Right lobe of liver (tissue), 6 donors: ENCODE measurements around the gene TMEM204. TPM values are rescaled to one million over a fixed set of nuclear protein-coding genes. Genes with fewer than 3 reads are reported as not detected.
A peak's percentile ranks its signal among the peaks of the same experiment; 100 is the strongest.

Experiments used
- ATAC-seq, 4 donors: fragments of 200-7000 bp; cut with Tn5 transposase; one replicate each; pipeline ENCODE4 v1.9.1; 2020; ENCODE audit warnings: mild to moderate bottlenecking in 4 of 4, moderate library complexity in 4 of 4
- DNase-seq, 3 donors: peaks; one replicate each; pipeline ENCODE4 v3.0.0-alpha.2; 2020
- H3K27ac ChIP-seq, 3 donors: fragments of 200-600 bp; one replicate each; pipeline ENCODE4 v1.8.0; 2022
- H3K27me3 ChIP-seq, 2 donors: fragments of 200-600 bp; one replicate each; pipeline ENCODE4 v1.8.0; 2022
- H3K36me3 ChIP-seq, 4 donors: fragments of 200-600 bp; sonication (generic) in 1 of 4; one replicate each; pipeline versions ENCODE4 v1.5.1 to v1.8.0; 2017 to 2022; ENCODE audit warnings: control low read depth in 1 of 4
- H3K4me1 ChIP-seq, 4 donors: fragments of 200-600 bp; sonication (generic) in 1 of 4; one replicate each; pipeline versions ENCODE4 v1.5.1 to v1.8.0; 2017 to 2022; ENCODE audit warnings: control low read depth in 1 of 4
- H3K4me3 ChIP-seq, 3 donors: fragments of 200-600 bp; one replicate each; pipeline ENCODE4 v1.8.0; 2022
- H3K9me3 ChIP-seq, 4 donors: fragments of 200-600 bp; sonication (generic) in 1 of 4; one replicate each; pipeline versions ENCODE4 v1.5.1 to v1.8.0; 2017 to 2022; ENCODE audit warnings: control low read depth in 1 of 4
- CTCF ChIP-seq, 4 donors: fragments of 200-600 bp in 3 of 4; fragments of 450-650 bp in 1 of 4; IDR thresholded peaks; one replicate each; pipeline versions ENCODE4 v1.5.1 to v1.8.0; 2016 to 2022; ENCODE audit warnings: antibody characterized with exemption in 4 of 4, mild to moderate bottlenecking in 2 of 4
- POLR2A ChIP-seq: fragments of 450-650 bp; IDR thresholded peaks from one replicate; pipeline ENCODE4 v1.6.1; 2017; ENCODE audit warnings: antibody characterized with exemption, mild to moderate bottlenecking
- WGBS: methylation state at CpG from one replicate; pipeline ENCODE4 v1.1.6; 2018; ENCODE audit warnings: low coverage, low lambda C conversion rate; ENCODE audit not compliant: insufficient coverage; ENCODE audit errors: missing lambda C conversion rate; 5-methylcytosine and 5-hydroxymethylcytosine counted together
- intact Hi-C, 2 donors: fragments of 100-400 bp; cut with DNase I; formaldehyde crosslinking; loops; one replicate each; pipeline versions ENCODE4 v1.11.2 to v1.14.1; 2022
- total RNA-seq, 6 experiments: library from RNA; depleted of rRNA in 2 of 6; stranded (reverse); fragments of >200 nt in 2 of 6; fragmentation: NEBNext Ultra II Directional in 3 of 6; extraction: Animal tissue kit (Norgen Biotek cat#: 25700) in 3 of 6; gene quantifications; one replicate each; pipeline versions ENCODE4 v1.1.0 to v1.2.4, GENCODE V29; 2016 to 2023
- donor health status: DM: no; HTN: yes; CAD: no.
- donor health status: DM: no; HTN: no; CAD: no.
- donor health status: DM: no; HTN: no; CAD: no.
- donor health status: DM: no; HTN: yes; CAD: no.
- donor health status: DM: no; HTN: yes; CAD: no.

The TMEM204 gene
- total RNA-seq, 6 experiments from 2014 or later, result 4.7 to 18.7 (median 8.9) TPM

DNA sequence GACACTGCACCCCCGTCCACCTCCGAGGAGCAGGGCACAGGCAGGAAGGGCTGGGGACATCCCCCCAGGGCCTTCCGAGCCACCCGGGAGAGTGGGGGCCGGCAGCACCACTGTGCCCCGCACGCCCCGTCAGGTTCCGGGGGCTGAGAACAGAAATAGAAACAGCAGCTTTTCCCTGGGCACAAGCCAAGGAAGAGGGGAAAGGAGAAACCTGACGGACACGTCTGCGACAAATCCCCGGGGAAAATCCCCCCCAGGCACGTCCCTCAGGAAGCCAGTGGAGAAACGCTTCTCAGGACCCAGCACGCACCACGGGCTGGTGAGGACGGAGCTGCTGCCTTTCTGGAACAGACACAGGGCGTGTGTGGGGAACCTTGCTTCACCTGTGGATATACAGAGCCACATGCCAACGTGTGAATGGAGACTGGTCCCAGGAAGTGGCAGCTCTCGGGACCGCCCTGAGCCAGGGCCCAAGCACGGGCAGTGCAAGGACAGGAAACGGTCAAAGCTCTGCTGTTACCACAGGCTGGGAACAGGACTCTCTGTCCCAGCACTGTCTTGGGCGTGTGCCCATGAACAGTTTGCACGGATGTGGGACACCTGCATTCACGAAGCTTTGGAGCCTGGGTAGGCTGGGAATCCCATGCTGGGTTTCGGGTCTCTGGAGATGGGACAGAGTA is 1.2 kb upstream of the TMEM204 start:
- WGBS, result 66% methylated on average over 15 of the region's 28 CpGs
- no peaks in the 10 kb centered on the region for H3K27me3 ChIP-seq
- no peak for TF ChIP-seq CTCF (IDR thresholded peaks at IDR 0.05)
- TF ChIP-seq POLR2A, result peak; percentile 16
- DNase-seq (peak in 1 of 3 donors; percentile 37), ATAC-seq (peak; percentile 11 to 46 (median 18))
- no peak overlapping the region for H3K4me3 ChIP-seq
- no peaks in the 10 kb centered on the region for H3K9me3 ChIP-seq
- H3K36me3 ChIP-seq, result no peaks in the 10 kb centered on the region
- intact Hi-C loops, result no loop called here
- peak overlapping the region; percentile 51 to 75 (median 67) for H3K27ac ChIP-seq
- no peaks in the 10 kb centered on the region for H3K4me1 ChIP-seq

GRCh38 chr16:1532771-1533170 is 695 bp upstream of the TMEM204 start:
- Histone ChIP-seq H3K27me3 (no peaks in the 10 kb centered on the region), H3K27ac (peak overlapping the region; percentile 51 to 75 (median 64)), H3K4me1 (no peaks in the 10 kb centered on the region), H3K9me3 (no peaks in the 10 kb centered on the region), H3K4me3 (no peak overlapping the region), H3K36me3 (no peaks in the 10 kb centered on the region)
- ATAC-seq (no peak), DNase-seq (peak in 1 of 3 donors; percentile 15)
- 80% methylated on average over 1 of the region's 10 CpGs for WGBS
- intact Hi-C loops, result no loop called here
- TF ChIP-seq CTCF (IDR thresholded peaks at IDR 0.05) (no peak), POLR2A (no peak)

DNA sequence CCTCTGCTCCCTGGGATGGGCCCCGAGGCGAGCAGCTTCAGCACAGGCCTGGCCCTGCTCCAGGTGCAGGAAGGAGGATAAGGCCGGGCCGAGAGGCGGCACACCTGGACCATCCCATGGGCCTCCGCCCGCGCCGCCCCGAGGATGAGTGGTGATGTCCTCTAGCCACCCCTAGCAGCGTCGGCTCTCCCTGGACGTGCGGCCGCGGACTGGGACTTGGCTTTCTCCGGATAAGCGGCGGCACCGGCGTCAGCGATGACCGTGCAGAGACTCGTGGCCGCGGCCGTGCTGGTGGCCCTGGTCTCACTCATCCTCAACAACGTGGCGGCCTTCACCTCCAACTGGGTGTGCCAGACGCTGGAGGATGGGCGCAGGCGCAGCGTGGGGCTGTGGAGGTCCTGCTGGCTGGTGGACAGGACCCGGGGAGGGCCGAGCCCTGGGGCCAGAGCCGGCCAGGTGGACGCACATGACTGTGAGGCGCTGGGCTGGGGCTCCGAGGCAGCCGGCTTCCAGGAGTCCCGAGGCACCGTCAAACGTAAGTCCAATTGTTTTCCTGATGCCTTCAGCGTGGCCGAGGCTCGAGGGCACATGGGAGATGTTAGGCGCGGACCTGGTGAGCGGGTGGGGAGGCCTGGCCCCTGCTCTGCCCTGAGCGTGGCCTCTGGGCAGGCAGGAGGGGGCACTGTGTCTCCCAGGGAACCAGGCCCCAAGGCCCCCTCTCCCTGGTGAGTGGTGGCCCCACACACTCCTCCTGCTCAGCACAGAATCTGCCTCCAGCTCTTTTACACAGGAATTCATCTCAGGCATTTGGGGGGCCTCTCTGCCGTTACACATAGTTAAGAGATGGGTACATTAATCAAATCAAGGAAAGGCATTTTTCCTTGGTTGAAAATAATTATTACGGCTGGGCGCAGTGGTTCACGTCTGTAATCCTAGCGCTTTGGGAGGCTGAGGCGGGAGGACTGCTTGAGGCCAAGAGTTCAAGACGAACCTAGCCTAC is 855 bp downstream of the TMEM204 start:
- Histone ChIP-seq H3K27ac (peak overlapping the region; percentile 51 to 75 (median 62)), H3K36me3 (no peaks in the 10 kb centered on the region), H3K4me1 (no peaks in the 10 kb centered on the region), H3K9me3 (no peaks in the 10 kb centered on the region), H3K27me3 (no peaks in the 10 kb centered on the region), H3K4me3 (peak overlapping the region; percentile 42 to 55 (median 50))
- DNase-seq, result peak in 1 of 3 donors; percentile 25
- 65% methylated on average over 15 of the region's 57 CpGs for WGBS
- ATAC-seq, result no peak
- intact Hi-C loops, result no loop called here
- TF ChIP-seq CTCF (IDR thresholded peaks at IDR 0.05) (no peak), POLR2A (no peak)

DNA sequence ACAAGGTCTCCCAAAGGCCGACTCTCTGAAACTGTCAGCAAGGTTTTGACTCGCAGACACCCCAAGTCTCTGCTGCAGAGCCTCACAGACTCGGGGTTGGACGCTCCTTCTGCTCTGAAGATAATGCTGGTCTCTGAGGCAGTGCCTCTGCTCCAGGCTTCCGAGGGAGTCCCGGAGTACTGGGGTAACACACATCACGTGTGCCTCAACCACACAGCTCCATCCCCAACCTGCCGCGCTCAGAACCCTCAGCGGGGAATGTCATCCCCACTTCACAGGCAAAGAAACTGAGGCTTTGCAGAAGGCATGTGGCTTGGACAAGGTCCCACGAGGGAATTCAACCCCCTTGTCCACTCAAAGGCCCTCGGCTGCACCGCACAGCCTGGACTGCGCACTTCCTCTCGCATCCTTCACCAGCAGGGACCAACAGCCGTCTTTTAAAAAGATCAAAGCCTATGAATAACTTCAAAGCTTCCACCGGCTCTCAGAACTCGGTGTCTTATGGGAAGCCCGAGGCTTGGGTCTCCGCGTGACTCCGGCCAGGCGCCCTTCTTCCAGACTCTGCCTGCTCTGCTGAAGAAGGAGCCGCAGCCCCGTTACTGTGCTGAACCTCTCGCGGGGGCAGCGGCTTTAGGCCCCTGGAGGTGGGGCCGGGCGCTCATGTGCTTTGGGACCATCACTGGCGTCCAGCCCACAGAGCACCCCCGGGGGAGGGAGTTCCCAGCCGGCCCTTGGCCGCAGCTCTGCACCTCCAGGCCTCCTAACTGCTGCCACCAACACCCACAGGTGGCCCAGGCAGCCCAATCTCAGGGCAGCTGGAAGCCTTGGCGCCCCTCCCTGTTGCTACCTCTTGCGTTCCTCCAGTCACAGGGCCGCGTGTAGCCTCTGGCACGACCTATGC is 2.2 kb downstream of the TMEM204 start:
- H3K4me1 ChIP-seq, result no peaks in the 10 kb centered on the region
- H3K27ac ChIP-seq, result peak overlapping the region in 2 of 3 donors; percentile 62 to 75
- peak overlapping the region; percentile 42 to 55 (median 50) for H3K4me3 ChIP-seq
- peak in 1 of 3 donors; percentile 23 for DNase-seq
- intact Hi-C loops, result no loop called here
- H3K36me3 ChIP-seq, result no peaks in the 10 kb centered on the region
- H3K9me3 ChIP-seq, result no peaks in the 10 kb centered on the region
- H3K27me3 ChIP-seq, result no peaks in the 10 kb centered on the region
- TF ChIP-seq POLR2A (no peak), CTCF (IDR thresholded peaks at IDR 0.05) (no peak)
- ATAC-seq, result no peak
- WGBS, result 82% methylated on average over 6 of the region's 39 CpGs
